GM06990 (cell line): ENCODE measurements around the gene NECAB3.

Experiments used
- DNase-seq: peaks from one replicate; pipeline ENCODE4 v3.0.0-alpha.2; 2011; ENCODE audit not compliant: insufficient read length; ENCODE audit errors: extremely low read depth
- H3K27me3 ChIP-seq: replicated peaks from 2 replicates; pipeline ENCODE4 v1.6.0; 2011; ENCODE audit warnings: low read length; ENCODE audit not compliant: control insufficient read depth, insufficient read depth
- H3K36me3 ChIP-seq: 2 replicates; pipeline ENCODE4 v1.5.1; 2011; ENCODE audit warnings: low read length; ENCODE audit not compliant: control insufficient read depth, insufficient read depth
- H3K4me3 ChIP-seq: replicated peaks from 2 replicates; pipeline ENCODE4 v1.5.1; 2011; ENCODE audit warnings: low read depth, mild to moderate bottlenecking, control low read depth, low read length
- TF ChIP-seq, protein P1 (sequence below): IDR thresholded peaks from 2 replicates; pipeline ENCODE4 v1.5.1; 2011; ENCODE audit warnings: low read length, control low read depth, mild to moderate bottlenecking, inconsistent platforms; ENCODE audit not compliant: insufficient read depth, poor library complexity, severe bottlenecking

Gene NECAB3, protein sequence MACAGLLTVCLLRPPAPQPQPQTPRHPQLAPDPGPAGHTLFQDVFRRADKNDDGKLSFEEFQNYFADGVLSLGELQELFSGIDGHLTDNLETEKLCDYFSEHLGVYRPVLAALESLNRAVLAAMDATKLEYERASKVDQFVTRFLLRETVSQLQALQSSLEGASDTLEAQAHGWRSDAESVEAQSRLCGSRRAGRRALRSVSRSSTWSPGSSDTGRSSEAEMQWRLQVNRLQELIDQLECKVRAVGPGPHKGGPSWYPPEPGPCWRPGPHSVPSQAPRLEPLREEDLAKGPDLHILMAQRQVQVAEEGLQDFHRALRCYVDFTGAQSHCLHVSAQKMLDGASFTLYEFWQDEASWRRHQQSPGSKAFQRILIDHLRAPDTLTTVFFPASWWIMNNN

DNA sequence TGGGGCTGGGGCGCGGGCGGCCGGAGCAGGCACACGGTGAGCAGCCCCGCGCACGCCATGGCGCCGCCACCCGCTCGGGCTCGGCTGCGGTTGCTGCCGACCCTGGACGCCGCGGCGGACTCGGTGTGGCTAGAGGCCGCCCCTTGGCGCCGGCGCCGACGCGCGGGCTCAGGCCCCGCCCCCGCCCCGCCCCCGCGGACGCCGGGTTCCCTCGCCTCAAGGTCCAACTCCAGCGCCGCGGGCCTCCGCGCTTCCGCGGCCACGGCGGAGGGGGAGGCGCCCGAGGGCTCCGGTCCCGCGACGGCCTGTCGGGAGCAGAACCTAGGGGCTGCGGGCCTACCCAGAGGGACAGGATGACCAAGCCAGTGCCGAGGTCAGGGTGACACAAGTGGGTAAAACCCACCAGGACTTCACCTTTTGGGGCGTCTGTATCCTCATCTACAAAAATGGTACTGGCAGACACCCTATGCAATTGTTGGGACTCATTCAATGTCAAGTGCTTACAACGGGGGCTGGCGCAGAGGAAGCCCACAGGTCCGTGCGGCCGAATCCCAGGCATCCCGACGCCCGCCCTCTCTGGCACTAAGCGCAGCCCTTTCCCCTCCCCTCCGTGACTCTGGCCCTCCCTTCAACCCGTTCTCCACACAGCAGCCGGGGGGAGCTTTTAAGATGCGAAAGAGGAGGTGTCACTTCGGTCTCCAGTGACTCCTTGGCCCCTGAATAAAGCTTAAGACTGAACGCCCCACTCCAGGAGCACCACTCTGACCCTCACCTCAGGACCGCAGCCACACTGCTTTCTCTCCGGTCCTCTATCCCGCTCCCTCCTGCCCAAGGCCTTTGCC lies at the start of gene NECAB3:
Gene NECAB3 (minus strand): TSS at position 135 of the 842 bp plus-strand sequence. CDS start 76 bp downstream, at position 59.
- TF ChIP-seq, protein P1, sequence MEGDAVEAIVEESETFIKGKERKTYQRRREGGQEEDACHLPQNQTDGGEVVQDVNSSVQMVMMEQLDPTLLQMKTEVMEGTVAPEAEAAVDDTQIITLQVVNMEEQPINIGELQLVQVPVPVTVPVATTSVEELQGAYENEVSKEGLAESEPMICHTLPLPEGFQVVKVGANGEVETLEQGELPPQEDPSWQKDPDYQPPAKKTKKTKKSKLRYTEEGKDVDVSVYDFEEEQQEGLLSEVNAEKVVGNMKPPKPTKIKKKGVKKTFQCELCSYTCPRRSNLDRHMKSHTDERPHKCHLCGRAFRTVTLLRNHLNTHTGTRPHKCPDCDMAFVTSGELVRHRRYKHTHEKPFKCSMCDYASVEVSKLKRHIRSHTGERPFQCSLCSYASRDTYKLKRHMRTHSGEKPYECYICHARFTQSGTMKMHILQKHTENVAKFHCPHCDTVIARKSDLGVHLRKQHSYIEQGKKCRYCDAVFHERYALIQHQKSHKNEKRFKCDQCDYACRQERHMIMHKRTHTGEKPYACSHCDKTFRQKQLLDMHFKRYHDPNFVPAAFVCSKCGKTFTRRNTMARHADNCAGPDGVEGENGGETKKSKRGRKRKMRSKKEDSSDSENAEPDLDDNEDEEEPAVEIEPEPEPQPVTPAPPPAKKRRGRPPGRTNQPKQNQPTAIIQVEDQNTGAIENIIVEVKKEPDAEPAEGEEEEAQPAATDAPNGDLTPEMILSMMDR: no peak
- DNase-seq: peak; percentile 79
- peaks cover 6% of the 10 kb centered on the region for H3K36me3 ChIP-seq
- H3K27me3 ChIP-seq: no peaks in the 10 kb centered on the region
- H3K4me3 ChIP-seq: peak within 1 kb of the TSS; percentile 71

DNA sequence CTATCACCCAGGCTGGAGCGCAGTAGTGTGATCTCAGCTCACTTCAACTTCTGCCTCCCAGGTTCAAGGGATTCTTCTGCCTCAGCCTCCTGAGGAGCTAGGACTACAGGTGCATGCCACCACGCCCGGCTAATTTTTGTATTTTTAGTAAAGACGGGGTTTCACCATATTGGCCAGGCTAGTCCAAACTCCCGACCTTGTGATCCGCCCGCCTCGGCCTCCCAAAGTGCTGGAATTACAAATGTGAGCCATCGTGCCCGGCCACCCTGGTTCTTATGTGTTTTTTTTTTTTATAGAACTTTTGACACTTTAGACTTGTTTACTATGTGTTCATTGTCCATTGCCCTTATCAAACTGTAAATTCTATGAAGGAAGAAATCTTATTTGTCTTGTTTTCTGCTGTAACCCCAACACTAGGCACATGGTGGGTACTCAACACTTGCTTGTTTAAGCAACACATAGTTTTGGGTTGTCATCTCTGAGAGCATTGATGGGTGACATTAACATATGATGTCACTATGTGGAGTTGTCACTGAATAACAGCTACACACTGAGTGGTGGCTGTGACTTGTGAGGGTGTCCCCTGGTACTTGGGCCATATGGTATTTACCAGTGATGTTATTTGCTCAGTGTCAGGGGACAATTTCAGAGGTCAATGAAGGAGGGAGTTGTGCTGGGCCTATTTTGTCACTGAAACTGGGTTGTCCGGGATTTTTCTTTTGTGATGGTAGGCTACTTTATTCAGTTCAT lies 47.3 kb upstream of the NECAB3 start:
- Histone ChIP-seq H3K36me3 (no peaks in the 10 kb centered on the region), H3K4me3 (no peak overlapping the region), H3K27me3 (no peaks in the 10 kb centered on the region)
- no peak for DNase-seq
- TF ChIP-seq, protein P1: no peak

DNA sequence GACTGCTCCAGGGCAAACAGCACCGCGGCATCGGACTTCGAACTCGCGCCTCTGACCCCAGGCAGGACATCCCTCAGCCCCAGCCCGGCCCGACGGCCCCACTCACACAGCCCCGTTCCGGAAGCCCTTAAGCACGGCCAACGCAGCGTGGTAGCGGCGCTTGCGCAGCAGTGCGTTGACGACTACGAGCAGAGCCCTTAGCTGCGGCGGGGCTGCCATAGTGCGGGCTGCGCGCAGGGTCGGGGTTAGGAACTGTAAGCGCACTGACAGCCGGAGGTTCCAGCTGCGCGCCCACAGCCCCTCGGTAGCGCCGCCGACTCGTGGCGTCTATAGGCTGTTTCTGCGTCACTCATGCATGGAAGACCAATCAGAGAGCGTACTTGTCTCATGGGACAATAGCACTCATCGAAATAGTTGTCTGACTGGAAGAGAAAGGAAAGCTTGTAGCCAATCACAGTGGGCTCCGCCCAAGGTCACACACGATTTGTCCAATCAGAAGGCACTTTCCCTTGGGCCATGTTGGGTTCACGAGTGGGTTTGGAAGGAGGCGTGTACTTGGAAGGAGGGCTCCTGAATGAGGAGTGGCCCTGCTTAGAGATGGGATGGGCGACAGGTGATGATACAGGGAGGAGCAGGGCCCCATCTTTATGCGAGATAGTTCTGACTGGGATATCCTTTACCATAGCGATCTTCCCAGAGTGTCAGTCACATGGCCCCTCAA lies 45.9 kb upstream of the NECAB3 start, which contains the start of gene PXMP4:
Gene PXMP4 (minus strand): TSS at position 322 of the 721 bp plus-strand sequence. CDS start 103 bp downstream, at position 219.
- Histone ChIP-seq H3K36me3 (no peaks in the 10 kb centered on the region), H3K4me3 (peak within 1 kb of the TSS; percentile 67), H3K27me3 (no peaks in the 10 kb centered on the region)
- TF ChIP-seq, protein P1: no peak
- peak; percentile 88 for DNase-seq

DNA sequence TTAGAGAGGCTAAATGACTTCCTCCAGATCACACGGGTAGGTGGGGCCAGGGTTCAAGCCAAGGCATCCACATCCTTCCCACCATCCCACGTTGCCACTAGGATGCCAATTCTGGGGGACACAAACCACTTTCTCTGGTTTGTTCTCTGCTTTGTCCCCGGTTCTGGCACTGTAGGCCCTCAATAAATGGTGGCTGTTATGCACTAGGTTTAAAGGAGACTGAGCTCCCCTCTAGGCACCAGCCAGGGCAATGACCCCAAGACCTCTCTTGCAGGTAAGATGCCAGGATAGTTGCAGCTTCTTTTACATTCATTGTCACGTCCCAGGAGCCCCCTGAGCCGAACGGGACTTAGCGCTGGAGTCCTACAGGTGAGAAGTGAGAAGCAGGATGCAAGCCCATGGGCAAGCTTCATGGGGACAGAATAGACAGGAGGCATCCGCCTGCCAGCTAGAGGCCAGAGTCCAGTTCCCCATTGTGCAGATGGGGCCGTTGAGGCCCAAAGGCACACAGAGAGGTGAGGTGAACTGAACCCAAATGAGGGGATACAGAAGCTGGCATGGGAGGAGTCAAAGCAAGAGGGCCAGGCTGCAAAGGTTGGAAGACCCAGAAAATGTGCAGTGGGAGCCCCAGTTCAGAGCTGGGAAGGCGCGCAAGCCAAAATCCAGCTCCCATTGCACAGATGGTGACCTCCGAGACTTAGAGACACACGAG lies 45.2 kb upstream of the NECAB3 start:
- Histone ChIP-seq H3K4me3 (peak overlapping the region; percentile 67), H3K27me3 (no peaks in the 10 kb centered on the region), H3K36me3 (no peaks in the 10 kb centered on the region)
- TF ChIP-seq, protein P1: no peak
- DNase-seq: peak; percentile 18
